ENCODE data around the gene ZNF532. TPM values are rescaled to one million over a fixed set of nuclear protein-coding genes. Genes with fewer than 3 reads are reported as not detected.

Gene ZNF532
- total RNA-seq, 6 donors from 2014 or later, result 35.6 to 76.5 (median 42.9) TPM

DNA sequence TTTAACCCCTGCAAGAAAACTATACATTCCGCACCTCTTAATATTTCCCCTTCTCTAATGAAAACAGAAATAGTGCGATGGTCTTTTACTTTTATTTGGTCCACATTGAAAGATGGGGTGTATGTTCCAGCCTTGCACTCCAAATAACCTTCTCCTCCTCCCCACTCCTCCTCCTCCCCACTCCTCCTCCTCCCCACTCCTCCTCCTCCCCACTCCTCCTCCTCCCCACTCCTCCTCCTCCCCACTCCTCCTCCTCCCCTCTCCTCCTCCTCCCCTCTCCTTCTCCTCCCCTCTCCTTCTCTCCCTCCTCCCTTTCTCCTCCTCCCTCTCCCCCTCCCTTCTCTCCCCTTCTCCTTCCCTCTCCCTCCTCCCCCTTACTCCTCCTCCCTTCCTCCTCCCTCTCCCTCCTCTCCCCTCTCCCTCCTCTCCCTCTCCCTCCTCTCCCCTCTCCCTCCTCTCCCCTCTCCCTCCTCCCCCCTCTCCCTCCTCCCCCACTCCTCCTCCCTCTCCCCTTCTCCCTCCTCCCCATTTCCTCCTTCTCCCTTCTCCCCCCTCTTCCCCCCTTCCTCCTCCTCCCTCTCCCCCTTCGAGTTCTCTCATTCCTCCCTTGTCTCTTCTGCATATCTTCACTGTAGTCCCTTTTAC lies 70.4 kb downstream of the ZNF532 start:
- no peak for DNase-seq
- H3K36me3 ChIP-seq, result peaks cover 0 to 17% (median 2%) of the 10 kb centered on the region in 4 donors
- H3K4me3 ChIP-seq, result no peak overlapping the region
- TF ChIP-seq EP300 (IDR thresholded peaks at IDR 0.05) (no peak), POLR2AphosphoS5 (IDR thresholded peaks at IDR 0.05) (no peak), POLR2A (IDR thresholded peaks at IDR 0.05) (no peak)
- TF ChIP-seq, protein P1, sequence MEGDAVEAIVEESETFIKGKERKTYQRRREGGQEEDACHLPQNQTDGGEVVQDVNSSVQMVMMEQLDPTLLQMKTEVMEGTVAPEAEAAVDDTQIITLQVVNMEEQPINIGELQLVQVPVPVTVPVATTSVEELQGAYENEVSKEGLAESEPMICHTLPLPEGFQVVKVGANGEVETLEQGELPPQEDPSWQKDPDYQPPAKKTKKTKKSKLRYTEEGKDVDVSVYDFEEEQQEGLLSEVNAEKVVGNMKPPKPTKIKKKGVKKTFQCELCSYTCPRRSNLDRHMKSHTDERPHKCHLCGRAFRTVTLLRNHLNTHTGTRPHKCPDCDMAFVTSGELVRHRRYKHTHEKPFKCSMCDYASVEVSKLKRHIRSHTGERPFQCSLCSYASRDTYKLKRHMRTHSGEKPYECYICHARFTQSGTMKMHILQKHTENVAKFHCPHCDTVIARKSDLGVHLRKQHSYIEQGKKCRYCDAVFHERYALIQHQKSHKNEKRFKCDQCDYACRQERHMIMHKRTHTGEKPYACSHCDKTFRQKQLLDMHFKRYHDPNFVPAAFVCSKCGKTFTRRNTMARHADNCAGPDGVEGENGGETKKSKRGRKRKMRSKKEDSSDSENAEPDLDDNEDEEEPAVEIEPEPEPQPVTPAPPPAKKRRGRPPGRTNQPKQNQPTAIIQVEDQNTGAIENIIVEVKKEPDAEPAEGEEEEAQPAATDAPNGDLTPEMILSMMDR (IDR thresholded peaks at IDR 0.05), result no peak
- 63 to 97% methylated on average over 2 to 3 of the region's 3 CpGs for WGBS, 2 donors
- no peaks in the 10 kb centered on the region for H3K27me3 ChIP-seq
- H3K9me3 ChIP-seq, result no peaks in the 10 kb centered on the region
- peaks cover 13 to 17% (median 15%) of the 10 kb centered on the region in 4 donors for H3K4me1 ChIP-seq
- ATAC-seq (ENCODE audit: low FRiP score in 2 of 2), result no peak
- H3K27ac ChIP-seq, result no peak overlapping the region

DNA sequence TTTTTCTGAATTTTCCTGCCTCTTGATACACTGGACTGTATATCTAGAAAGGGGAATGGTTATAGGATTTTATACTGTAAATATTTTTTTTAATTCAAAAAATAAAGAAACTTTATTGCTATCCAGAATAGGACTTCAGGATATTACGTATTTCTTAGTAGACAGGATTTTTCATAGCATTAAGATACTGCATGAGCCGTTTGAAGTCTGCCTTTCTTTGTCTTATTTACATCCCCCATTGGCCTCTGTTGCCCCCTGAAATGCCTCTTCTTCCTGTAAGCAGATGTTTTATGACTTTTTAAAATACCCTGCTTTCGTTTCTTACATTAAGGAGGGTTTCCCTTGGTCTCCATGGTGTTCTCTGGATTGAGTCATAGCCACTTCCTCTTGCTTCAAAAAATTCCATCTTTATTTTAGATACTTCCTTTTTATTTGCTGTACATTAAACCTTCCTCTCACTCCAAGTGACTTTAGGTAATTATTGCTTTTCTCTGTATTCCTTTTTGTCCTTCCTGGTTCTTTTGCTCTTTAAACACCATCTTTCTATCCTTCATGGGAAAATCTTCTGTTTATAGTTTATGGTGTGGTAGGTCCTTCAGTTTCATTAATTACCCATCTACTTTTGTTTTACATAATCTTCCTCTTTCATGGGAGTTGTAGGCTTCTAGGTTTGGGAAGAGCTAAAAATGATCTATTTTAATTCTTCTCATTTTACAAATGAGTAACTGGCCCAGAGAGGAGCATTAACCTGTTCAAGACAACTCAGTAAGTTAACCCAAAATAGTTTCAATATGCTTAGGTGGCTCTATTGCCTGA lies 72.6 kb downstream of the ZNF532 start:
- TF ChIP-seq, protein P1 (IDR thresholded peaks at IDR 0.05), result no peak
- no peak for TF ChIP-seq EP300 (IDR thresholded peaks at IDR 0.05)
- TF ChIP-seq POLR2AphosphoS5 (IDR thresholded peaks at IDR 0.05), result no peak
- TF ChIP-seq POLR2A (IDR thresholded peaks at IDR 0.05), result no peak
- peak in 1 of 2 donors; percentile 32 for ATAC-seq (ENCODE audit: low FRiP score in 2 of 2)
- DNase-seq, result no peak
- Histone ChIP-seq H3K27ac (peak overlapping the region in 3 of 4 donors; percentile 21 to 68 (median 57)), H3K4me1 (peaks cover 14 to 17% (median 15%) of the 10 kb centered on the region in 4 donors), H3K4me3 (no peak overlapping the region), H3K36me3 (peaks cover 0 to 27% (median 8%) of the 10 kb centered on the region in 4 donors), H3K9me3 (no peaks in the 10 kb centered on the region), H3K27me3 (no peaks in the 10 kb centered on the region)
- WGBS, 2 donors, result 40 to 53% methylated on average over 3 of the region's 3 CpGs

DNA sequence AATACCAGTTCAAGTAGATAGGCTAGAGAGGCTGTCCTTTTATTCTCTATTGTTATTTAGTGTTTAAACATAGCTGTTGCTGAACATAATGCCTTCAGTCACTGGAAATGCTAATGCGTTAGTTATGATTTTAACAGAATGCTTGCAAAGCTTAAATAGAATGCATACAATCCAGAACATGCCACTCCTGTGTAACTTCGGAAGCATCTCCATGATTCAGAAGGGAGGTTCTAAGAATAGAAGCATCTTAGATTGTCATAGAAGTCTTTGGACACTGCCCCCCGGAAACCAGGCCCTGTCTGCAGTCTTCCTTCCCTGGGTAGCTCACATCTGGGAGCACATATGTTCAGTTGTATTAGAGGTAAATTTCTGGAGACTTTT lies 73.2 kb downstream of the ZNF532 start:
- no peak overlapping the region for H3K4me3 ChIP-seq
- no peaks in the 10 kb centered on the region for H3K27me3 ChIP-seq
- DNase-seq (no peak), ATAC-seq (ENCODE audit: low FRiP score in 2 of 2) (no peak)
- peaks cover 0 to 27% (median 8%) of the 10 kb centered on the region in 4 donors for H3K36me3 ChIP-seq
- 80 to 89% methylated on average over 3 of the region's 3 CpGs for WGBS, 2 donors
- TF ChIP-seq POLR2AphosphoS5 (IDR thresholded peaks at IDR 0.05) (no peak), POLR2A (IDR thresholded peaks at IDR 0.05) (no peak), EP300 (IDR thresholded peaks at IDR 0.05) (no peak)
- TF ChIP-seq, protein P1 (IDR thresholded peaks at IDR 0.05), result no peak
- H3K27ac ChIP-seq, result peak overlapping the region in 3 of 4 donors; percentile 21 to 68 (median 57)
- peaks cover 16 to 21% (median 19%) of the 10 kb centered on the region in 4 donors for H3K4me1 ChIP-seq
- H3K9me3 ChIP-seq, result no peaks in the 10 kb centered on the region

DNA sequence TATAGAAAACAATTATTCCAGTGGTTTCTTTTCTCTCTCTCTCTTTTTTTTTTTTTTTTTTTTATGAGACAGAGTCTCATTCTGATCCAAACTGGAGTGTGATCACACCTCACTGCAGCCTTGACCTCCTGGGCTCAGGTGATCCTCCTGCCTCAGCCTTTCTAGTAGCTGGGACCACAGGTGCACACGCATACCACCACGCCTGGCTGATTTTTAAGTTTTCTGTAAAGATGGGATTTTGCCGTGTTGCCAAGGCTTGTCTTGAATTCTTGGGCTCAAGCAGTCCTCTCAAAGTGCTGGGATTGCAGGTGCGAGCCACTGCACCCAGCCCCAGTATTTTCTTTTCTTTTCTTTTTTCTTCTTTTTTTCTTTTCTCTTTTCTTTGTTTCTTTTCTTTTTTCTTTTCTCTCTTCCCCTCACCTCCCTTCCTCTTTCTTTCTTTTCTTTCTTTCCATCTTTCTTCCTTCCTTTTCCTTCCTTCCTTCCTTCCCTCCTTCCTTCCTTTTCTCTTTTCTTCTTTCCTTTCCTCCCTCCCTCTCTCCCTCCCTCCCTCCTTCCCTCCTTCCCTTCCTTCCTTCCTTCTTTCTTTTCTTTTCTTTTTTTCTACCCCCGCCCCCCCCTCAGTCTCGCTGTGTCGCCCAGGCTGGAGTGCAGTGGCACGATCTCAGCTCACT lies 76.9 kb downstream of the ZNF532 start:
- Histone ChIP-seq H3K36me3 (peaks cover 0 to 23% (median 8%) of the 10 kb centered on the region in 4 donors), H3K9me3 (no peaks in the 10 kb centered on the region), H3K27me3 (no peaks in the 10 kb centered on the region), H3K4me1 (peaks cover 23 to 26% (median 23%) of the 10 kb centered on the region in 4 donors), H3K27ac (no peak overlapping the region), H3K4me3 (no peak overlapping the region)
- DNase-seq (no peak), ATAC-seq (ENCODE audit: low FRiP score in 2 of 2) (no peak)
- TF ChIP-seq, protein P1 (IDR thresholded peaks at IDR 0.05), result no peak
- no peak for TF ChIP-seq POLR2A (IDR thresholded peaks at IDR 0.05)
- TF ChIP-seq EP300 (IDR thresholded peaks at IDR 0.05), result no peak
- no peak for TF ChIP-seq POLR2AphosphoS5 (IDR thresholded peaks at IDR 0.05)
- WGBS, 2 donors, result 98% methylated on average over 4 to 8 of the region's 8 CpGs

Data from upper lobe of left lung (tissue), 6 donors.